Peyer's patch (tissue), 4 donors: ENCODE measurements around the gene LMBR1L.

Experiments
- POLR2A ChIP-seq, 2 donors: fragments of 450-650 bp; IDR thresholded peaks; one replicate each; pipeline ENCODE4 v1.5.1; 2017; ENCODE audit warnings: antibody characterized with exemption in 2 of 2, mild to moderate bottlenecking in 2 of 2, moderate library complexity in 2 of 2
- TF ChIP-seq, protein P1 (sequence below), 6 experiments: fragments of 450-650 bp in 4 of 6; fragments of 200-600 bp in 2 of 6; sonication (generic) in 1 of 6; IDR thresholded peaks; one replicate each; pipeline ENCODE4 v1.5.1; 2017 to 2019; ENCODE audit warnings: antibody characterized with exemption in 6 of 6, mild to moderate bottlenecking in 3 of 6, moderate library complexity in 1 of 6

DNA sequence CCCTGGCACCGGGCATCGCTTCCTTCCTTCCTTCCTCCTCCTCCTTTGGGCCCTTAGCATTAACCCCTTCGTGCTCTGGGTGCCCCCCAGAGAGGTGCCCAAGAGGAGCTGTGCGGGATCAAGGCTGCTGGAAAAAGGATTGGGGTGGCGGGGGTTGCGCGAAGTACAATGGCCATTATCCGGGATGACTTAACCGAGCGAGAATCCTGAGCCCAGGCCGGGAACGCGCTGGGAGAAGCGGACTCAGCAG is 18.9 kb downstream of the LMBR1L start:
- TF ChIP-seq POLR2A (IDR thresholded peaks at IDR 0.05) = no peak
- TF ChIP-seq, protein P1, sequence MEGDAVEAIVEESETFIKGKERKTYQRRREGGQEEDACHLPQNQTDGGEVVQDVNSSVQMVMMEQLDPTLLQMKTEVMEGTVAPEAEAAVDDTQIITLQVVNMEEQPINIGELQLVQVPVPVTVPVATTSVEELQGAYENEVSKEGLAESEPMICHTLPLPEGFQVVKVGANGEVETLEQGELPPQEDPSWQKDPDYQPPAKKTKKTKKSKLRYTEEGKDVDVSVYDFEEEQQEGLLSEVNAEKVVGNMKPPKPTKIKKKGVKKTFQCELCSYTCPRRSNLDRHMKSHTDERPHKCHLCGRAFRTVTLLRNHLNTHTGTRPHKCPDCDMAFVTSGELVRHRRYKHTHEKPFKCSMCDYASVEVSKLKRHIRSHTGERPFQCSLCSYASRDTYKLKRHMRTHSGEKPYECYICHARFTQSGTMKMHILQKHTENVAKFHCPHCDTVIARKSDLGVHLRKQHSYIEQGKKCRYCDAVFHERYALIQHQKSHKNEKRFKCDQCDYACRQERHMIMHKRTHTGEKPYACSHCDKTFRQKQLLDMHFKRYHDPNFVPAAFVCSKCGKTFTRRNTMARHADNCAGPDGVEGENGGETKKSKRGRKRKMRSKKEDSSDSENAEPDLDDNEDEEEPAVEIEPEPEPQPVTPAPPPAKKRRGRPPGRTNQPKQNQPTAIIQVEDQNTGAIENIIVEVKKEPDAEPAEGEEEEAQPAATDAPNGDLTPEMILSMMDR (IDR thresholded peaks at IDR 0.05) = no peak
